Measurements from ENCODE around the gene CHSY1. TPM values are rescaled to one million over a fixed set of nuclear protein-coding genes. Genes with fewer than 3 reads are reported as not detected.

Gene CHSY1
- total and polyA plus RNA-seq, 10 of the 15 experiments (the other 5 are each of a cell fraction or from before 2014, with no cell fraction given): 1.4 to 31.2 (median 10.5) TPM

DNA sequence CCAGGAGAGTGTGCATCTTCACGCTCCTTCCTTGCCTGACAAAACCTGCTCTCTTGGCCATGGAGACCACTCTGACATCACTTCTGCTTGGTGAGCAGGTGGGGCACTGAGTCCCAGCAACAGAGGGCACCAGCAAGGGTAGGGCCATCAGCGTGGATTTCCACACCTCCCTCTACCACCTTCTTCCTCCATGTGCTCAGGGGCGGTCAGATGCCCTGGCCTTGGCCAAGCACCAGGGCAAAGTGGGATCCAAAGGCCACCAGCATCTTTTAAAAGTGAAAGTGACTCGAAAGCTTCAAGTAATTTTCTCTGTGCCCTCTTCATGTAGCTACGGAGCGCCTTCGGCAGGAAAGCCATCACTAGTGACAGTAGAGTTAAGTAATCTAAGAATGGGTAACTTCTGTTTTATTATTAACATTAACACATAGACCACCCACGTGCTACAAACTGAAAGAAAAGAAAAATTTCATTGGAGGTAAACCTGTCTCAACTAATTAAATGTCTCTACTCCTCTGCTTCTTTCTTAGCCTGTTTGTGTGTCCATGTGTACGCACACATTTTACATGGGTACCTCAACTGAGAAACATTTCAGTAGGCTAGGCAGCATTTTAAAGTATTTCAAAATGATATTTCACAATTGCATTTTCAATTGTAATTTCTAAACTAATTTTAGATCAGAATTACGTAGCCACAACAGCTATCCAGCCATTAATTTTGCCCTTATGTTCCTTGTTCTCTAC is 57.9 kb downstream of the CHSY1 start:
- no peak for TF ChIP-seq BHLHE40 (IDR thresholded peaks at IDR 0.05; ENCODE audit: borderline replicate concordance in 1 of 2, low read depth in 2 of 2, low read length in 1 of 2)
- Histone ChIP-seq H3K27me3 (replicated peaks in 1 of 2; ENCODE audit: control insufficient read depth in 2 of 2, insufficient read depth in 2 of 2, low read length in 1 of 2) (no peaks in the 10 kb centered on the region), H3K9me3 (replicated peaks; ENCODE audit: control insufficient read depth, insufficient read depth, low read length) (no peaks in the 10 kb centered on the region), H3K9ac (ENCODE audit: control insufficient read depth, insufficient read depth, low read length) (no peak overlapping the region), H3K27ac (ENCODE audit: control insufficient read depth, insufficient read depth) (no peak overlapping the region), H3K4me3 (no peak overlapping the region), H3K36me3 (ENCODE audit: control insufficient read depth in 2 of 2, insufficient read depth in 2 of 2, low read length in 1 of 2) (peaks cover 6 to 7% of the 10 kb centered on the region in 2 experiments; a peak in 3 of 4 replicates), H2AFZ (ENCODE audit: control insufficient read depth, low read depth, low read length) (no peak overlapping the region), H3K4me1 (ENCODE audit: control insufficient read depth, insufficient read depth, low read length) (peaks cover 20% of the 10 kb centered on the region), H3K79me2 (ENCODE audit: control insufficient read depth, insufficient read depth, low read length) (peaks cover 64% of the 10 kb centered on the region), H3K4me2 (ENCODE audit: control insufficient read depth, insufficient read depth) (no peak overlapping the region), H4K20me1 (ENCODE audit: control insufficient read depth, insufficient read depth) (no peaks in the 10 kb centered on the region)
- ATAC-seq (no peak), FAIRE-seq (no peak), DNase-seq (ENCODE audit: low read depth, low spot score) (no peak)
- intact Hi-C loops (cut with micrococcal nuclease; ENCODE audit: unreplicated experiment): no loop called here
- RAD21 ChIA-PET (ENCODE audit: unreplicated experiment): interaction anchor here (1.6 kb wide), 1 partner anchor 51 kb away, joined by 5 read pairs; no protein-coding TSS in a partner anchor
- SMC1A ChIA-PET (ENCODE audit: uncharacterized antibody, unreplicated experiment): interaction anchor here (0.9 to 2.2 kb wide), 6 partner anchors 10 to 66 kb away, joined by 3 to 8 read pairs (median 3); no protein-coding TSS in a partner anchor
- 81% methylated on average over 10 of the region's 10 CpGs for WGBS (ENCODE audit: insufficient coverage, insufficient replicate concordance, low lambda C conversion rate, missing lambda C conversion rate)
- CTCF ChIA-PET: interaction anchor here (1.4 kb wide), 1 partner anchor 46 kb away, joined by 4 read pairs; no protein-coding TSS in a partner anchor
- in situ Hi-C loops (cut with MboI): no loop called here
- BruUV-seq (replicated peaks): no TSS peak
- POLR2A ChIA-PET: no interaction called here

DNA sequence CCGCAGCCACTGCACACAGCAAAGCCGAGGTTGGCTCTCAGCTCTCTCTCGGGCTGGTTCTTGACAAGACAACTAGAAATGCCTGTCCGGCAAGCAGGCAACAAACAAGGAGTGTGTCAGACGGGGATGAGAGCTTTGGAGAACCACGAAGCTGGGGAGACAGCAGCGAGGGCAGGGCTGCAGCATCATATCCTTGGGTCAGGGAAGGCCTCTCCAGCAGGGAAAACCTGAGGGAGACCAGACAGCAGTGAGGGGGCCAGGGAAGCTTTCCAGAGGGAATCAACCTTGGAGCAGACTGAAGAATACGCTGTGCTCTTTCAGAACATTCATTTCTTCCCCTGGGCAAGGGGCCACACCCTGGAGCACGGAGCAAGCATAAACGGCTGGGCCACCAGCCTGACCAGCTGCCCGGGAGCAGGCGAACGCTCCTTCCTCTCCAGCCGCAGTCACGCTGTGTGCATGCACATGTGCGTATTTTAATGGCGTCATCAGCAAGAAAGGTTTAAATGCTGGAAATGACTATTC is 58.7 kb downstream of the CHSY1 start:
- peaks cover 17% of the 10 kb centered on the region for H3K4me1 ChIP-seq (ENCODE audit: control insufficient read depth, insufficient read depth, low read length)
- no peak overlapping the region for H3K27ac ChIP-seq (ENCODE audit: control insufficient read depth, insufficient read depth)
- H3K79me2 ChIP-seq (ENCODE audit: control insufficient read depth, insufficient read depth, low read length): peaks cover 61% of the 10 kb centered on the region
- no peak overlapping the region for H3K9ac ChIP-seq (ENCODE audit: control insufficient read depth, insufficient read depth, low read length)
- RAD21 ChIA-PET (ENCODE audit: unreplicated experiment): interaction anchor here (1.2 to 1.3 kb wide), 2 partner anchors 55 to 59 kb away, joined by 3 read pairs; partner anchors contain the start of gene CHSY1
- H3K36me3 ChIP-seq (ENCODE audit: control insufficient read depth in 2 of 2, insufficient read depth in 2 of 2, low read length in 1 of 2): peaks cover 6 to 7% of the 10 kb centered on the region in 2 experiments; a peak in 3 of 4 replicates
- 96% methylated on average over 17 of the region's 17 CpGs for WGBS (ENCODE audit: insufficient coverage, insufficient replicate concordance, low lambda C conversion rate, missing lambda C conversion rate)
- no peak for DNase-seq (ENCODE audit: low read depth, low spot score)
- no peaks in the 10 kb centered on the region for H3K9me3 ChIP-seq (replicated peaks; ENCODE audit: control insufficient read depth, insufficient read depth, low read length)
- H3K27me3 ChIP-seq (replicated peaks in 1 of 2; ENCODE audit: control insufficient read depth in 2 of 2, insufficient read depth in 2 of 2, low read length in 1 of 2): no peaks in the 10 kb centered on the region
- in situ Hi-C loops (cut with MboI) (no loop called here), intact Hi-C loops (cut with micrococcal nuclease; ENCODE audit: unreplicated experiment) (no loop called here)
- CTCF ChIA-PET: interaction anchor here (0.7 to 1.5 kb wide), 5 partner anchors 9 to 104 kb away, joined by 3 to 5 read pairs (median 3); no protein-coding TSS in a partner anchor
- no peak overlapping the region for H2AFZ ChIP-seq (ENCODE audit: control insufficient read depth, low read depth, low read length)
- no peaks in the 10 kb centered on the region for H4K20me1 ChIP-seq (ENCODE audit: control insufficient read depth, insufficient read depth)
- no peak overlapping the region for H3K4me2 ChIP-seq (ENCODE audit: control insufficient read depth, insufficient read depth)
- SMC1A ChIA-PET (ENCODE audit: uncharacterized antibody, unreplicated experiment): interaction anchor here (0.8 to 1.2 kb wide), 3 partner anchors 10 to 103 kb away, joined by 3 to 5 read pairs (median 3); no protein-coding TSS in a partner anchor
- no peak overlapping the region for H3K4me3 ChIP-seq
- BruUV-seq (replicated peaks): no TSS peak
- POLR2A ChIA-PET: interaction anchor here (0.9 kb wide), 1 partner anchor 8 kb away, joined by 3 read pairs; no protein-coding TSS in a partner anchor
- FAIRE-seq: no peak
- no peak for ATAC-seq
- TF ChIP-seq HCFC1 (IDR thresholded peaks at IDR 0.05; ENCODE audit: low read length): no peak
- TF ChIP-seq, protein P1, sequence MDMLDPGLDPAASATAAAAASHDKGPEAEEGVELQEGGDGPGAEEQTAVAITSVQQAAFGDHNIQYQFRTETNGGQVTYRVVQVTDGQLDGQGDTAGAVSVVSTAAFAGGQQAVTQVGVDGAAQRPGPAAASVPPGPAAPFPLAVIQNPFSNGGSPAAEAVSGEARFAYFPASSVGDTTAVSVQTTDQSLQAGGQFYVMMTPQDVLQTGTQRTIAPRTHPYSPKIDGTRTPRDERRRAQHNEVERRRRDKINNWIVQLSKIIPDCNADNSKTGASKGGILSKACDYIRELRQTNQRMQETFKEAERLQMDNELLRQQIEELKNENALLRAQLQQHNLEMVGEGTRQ (IDR thresholded peaks at IDR 0.05; ENCODE audit: borderline replicate concordance, low read depth, low read length): no peak
- TF ChIP-seq GABPA (IDR thresholded peaks at IDR 0.05; ENCODE audit: low read depth): no peak
- TF ChIP-seq, protein P2, sequence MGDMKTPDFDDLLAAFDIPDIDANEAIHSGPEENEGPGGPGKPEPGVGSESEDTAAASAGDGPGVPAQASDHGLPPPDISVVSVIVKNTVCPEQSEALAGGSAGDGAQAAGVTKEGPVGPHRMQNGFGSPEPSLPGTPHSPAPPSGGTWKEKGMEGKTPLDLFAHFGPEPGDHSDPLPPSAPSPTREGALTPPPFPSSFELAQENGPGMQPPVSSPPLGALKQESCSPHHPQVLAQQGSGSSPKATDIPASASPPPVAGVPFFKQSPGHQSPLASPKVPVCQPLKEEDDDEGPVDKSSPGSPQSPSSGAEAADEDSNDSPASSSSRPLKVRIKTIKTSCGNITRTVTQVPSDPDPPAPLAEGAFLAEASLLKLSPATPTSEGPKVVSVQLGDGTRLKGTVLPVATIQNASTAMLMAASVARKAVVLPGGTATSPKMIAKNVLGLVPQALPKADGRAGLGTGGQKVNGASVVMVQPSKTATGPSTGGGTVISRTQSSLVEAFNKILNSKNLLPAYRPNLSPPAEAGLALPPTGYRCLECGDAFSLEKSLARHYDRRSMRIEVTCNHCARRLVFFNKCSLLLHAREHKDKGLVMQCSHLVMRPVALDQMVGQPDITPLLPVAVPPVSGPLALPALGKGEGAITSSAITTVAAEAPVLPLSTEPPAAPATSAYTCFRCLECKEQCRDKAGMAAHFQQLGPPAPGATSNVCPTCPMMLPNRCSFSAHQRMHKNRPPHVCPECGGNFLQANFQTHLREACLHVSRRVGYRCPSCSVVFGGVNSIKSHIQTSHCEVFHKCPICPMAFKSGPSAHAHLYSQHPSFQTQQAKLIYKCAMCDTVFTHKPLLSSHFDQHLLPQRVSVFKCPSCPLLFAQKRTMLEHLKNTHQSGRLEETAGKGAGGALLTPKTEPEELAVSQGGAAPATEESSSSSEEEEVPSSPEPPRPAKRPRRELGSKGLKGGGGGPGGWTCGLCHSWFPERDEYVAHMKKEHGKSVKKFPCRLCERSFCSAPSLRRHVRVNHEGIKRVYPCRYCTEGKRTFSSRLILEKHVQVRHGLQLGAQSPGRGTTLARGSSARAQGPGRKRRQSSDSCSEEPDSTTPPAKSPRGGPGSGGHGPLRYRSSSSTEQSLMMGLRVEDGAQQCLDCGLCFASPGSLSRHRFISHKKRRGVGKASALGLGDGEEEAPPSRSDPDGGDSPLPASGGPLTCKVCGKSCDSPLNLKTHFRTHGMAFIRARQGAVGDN (IDR thresholded peaks at IDR 0.05): no peak
- TF ChIP-seq CHD1 (IDR thresholded peaks at IDR 0.05; ENCODE audit: low read depth, low read length): no peak
- TF ChIP-seq RBBP5 (conservative IDR thresholded peaks at IDR 0.05): no peak
- no peak for TF ChIP-seq WRNIP1 (IDR thresholded peaks at IDR 0.05; ENCODE audit: borderline replicate concordance, low read depth, low read length)
- no peak for TF ChIP-seq RAD51 (IDR thresholded peaks at IDR 0.05)
- no peak for TF ChIP-seq BMI1 (IDR thresholded peaks at IDR 0.05; ENCODE audit: borderline replicate concordance)

Data from GM12878 (cell line).